Stimulated activated CD4-positive, alpha-beta T cell treated with anti-CD3 and anti-CD28 coated beads, TNF-alpha, amount 100 ng/mL, for 48 hours (primary cell): ENCODE data around the gene TMEM209.
"Not testable (repeated sequence)": the region's sequence is repeated elsewhere in the genome, so short reads cannot be mapped to it uniquely, and the experiment has no call there.

Experiments used
- DNase-seq, 3 donors: peaks; one replicate each; pipeline ENCODE4 v3.0.0-alpha.2; 2020; ENCODE audit warnings: low read depth in 3 of 3

Gene TMEM209

DNA sequence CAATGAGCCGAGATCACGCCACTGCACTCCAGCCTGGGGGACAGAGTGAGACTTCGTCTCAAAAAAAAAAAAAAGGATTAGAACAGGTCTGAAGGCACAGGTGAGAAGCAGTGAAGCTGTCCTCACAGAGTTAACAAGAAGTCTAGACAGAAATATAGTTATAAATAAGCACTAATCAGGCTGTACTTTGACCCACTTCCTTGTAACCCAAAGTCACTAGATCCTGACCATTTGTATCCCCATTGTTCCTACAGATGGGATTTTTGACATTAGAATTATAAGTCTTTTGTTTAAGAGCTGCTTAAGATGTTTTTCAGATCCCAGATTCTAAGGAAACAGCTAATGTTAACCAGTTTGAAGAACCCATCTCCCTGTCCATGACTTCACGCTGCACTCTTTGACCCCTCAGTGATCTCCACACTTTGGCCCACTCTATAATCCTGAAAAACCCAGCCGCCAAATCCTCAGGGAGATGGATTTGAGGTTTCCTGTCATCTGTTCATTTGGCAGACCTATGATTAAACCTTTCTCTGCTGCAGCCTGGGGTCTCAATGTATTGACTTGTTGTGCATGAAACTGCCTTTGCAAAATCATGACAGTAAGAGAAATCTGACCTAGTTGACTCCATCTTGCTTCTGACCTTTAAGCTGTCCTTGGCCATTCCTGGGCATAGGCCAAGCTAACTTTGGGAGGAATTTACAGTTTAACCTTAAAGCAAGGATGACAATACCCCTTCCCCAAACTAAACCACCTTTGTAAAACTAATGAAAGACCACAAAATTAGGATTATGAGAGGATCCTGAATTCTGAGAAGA is 13.8 kb upstream of the TMEM209 start:
- no peak for DNase-seq

GRCh38 chr7:130216750-130217149 is 11.5 kb upstream of the TMEM209 start:
- DNase-seq = no peak

- no peak for DNase-seq
Observed at GRCh38 chr7:130216025-130216424, 10.8 kb upstream of the TMEM209 start.

DNA sequence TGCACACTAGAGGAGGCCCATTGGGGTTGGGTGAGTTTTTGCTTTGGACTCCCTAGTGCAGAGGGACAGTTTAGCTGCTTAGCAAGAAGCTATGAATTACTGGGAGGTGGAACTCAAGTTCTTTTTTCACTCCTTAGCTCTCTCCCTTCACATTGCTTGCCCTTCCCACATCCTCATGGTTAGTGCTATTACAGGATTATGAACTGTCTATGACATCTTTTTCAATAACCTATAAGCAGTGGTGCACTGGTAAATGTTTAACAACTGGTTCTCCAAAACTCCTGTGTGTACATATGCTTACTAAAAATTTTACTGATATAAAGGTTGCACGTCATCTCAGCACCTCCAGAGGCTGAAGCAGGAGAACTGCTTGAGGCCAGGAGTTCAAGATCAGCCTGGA is 8.6 kb upstream of the TMEM209 start:
- DNase-seq = no peak

GRCh38 chr7:130210181-130210935 is 5.2 kb upstream of the TMEM209 start:
- DNase-seq = no peak

DNA sequence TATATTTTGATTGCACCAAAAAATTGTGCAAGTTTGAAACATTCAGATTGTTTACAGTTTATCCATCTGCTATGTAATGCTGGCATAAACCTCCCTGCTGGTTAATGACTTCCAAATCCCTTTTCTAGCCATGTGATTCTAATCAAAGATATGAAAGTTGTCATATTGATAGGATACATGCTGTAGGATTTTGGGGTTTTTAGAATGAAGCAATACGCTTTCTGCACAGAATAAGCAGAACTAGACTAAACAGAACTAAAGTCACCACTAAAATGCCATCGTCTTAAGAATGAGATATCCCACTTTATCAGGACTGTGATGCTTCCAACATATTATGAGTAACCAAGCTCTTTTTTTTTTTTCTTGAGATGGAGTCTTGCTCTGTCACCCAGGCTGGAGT is 3.3 kb upstream of the TMEM209 start:
- no peak for DNase-seq

DNA sequence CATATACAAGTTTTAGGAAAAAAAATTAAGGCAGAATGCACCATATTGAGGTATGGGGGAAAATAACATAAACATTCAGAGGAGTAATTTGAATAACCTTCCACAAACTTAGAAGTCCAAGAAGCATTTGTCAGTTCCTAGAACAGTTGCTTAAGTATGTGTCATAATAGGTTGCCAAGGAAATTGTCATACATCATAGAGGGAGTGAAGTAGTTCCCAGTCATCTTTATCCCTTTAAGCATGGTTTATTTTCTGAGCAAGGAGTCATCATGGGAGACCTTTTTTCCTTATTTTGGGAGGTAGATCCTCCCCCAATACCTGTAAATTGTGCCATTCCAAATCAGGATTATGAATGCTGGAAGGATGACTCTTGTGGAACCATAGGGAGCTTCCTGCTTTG is 2.4 kb upstream of the TMEM209 start, which contains the start of gene SSMEM1:
Gene SSMEM1, plus strand, starts transcription at position 219 of the 400 bp plus-strand sequence. Its CDS starts 51 bp downstream, at position 270.
- no peak for DNase-seq

DNA sequence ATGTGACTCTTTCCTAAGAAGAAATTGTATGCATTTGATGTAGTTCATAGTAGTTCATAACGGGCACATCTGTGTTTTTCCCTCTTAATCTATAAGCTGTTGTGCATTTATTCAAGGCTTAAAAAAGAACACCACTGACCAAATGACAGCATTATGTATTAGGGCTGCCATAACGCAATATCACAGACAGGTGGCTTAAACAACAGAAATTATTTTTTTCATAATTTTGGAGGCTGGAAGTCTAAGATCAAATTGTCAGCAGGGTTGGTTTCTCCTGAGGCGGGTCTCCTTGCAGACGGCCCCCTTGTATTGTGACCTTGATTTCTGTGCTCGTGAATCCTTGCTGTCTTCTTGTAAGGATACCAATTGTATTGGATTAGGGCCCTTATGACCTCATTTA is 1.8 kb upstream of the TMEM209 start:
- no peak for DNase-seq

- DNase-seq = no peak
Observed at GRCh38 chr7:130201796-130202195, 3.4 kb downstream of the TMEM209 start.

GRCh38 chr7:130197094-130197493 is 8.1 kb downstream of the TMEM209 start:
- DNase-seq = no peak

- no peak for DNase-seq
Observed at GRCh38 chr7:130196476-130196875, 8.7 kb downstream of the TMEM209 start.

GRCh38 chr7:130195396-130195795 is 9.8 kb downstream of the TMEM209 start:
- DNase-seq = no peak

- no peak for DNase-seq
Observed at GRCh38 chr7:130191791-130192190, 13.4 kb downstream of the TMEM209 start.

GRCh38 chr7:130189343-130189742 is 15.9 kb downstream of the TMEM209 start:
- DNase-seq = no peak

- no peak for DNase-seq
Observed at GRCh38 chr7:130187360-130187759, 17.8 kb downstream of the TMEM209 start.

DNA sequence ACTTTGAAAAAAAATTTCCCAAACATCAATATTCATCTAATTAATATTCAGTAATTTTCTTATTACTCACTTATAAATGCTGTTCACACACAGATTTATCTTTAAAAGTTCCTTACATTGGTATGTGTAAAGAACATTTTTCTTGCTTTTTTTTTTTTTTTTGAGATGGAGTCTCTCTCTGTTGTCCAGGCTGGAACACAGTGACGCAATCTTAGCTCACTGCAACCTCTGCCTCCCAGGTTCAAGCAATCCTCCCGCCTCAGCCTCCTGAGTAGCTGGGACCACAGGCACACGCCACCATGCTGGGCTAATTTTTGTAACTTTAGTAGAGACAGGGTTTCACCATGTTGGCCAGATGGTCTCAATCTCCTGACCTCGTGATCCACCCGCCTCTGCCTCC is 20.9 kb downstream of the TMEM209 start:
- DNase-seq = not testable (repeated sequence)

- DNase-seq = no peak
Observed at GRCh38 chr7:130182990-130183389, 22.2 kb downstream of the TMEM209 start.

GRCh38 chr7:130181263-130181605 is 24.0 kb downstream of the TMEM209 start:
- DNase-seq = no peak

DNA sequence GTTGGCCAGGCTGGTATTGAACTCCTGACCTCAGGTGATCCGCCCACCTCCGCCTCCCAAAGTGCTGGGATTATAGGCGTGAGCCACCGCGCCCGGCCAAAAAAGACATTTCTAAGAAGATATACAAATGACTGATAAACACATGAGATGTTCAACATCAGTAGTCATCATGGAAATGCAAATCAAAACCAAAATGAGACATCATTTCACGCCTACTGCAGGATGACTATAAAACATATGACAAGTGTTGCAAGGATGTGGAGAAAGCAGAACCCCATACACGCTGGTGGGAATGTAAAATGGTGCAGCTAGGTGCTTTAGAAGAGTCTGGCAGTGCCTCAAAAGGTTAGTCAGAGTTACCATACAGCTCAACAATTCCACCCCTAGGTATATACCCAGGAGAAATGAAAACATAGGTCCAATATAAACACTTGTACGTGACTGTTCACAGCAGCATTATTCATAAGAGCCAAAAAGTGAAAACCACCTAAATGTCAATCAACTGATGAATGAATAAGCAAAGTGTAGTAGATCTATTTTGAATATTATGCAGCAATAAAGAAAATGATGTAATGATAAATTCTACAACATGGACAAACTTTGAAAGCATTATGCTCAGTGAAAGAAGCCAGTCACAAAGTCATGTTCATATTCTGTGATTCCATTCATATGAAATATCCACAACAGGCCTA is 24.5 kb downstream of the TMEM209 start:
- peak; percentile 33 to 50 (median 40) for DNase-seq

DNA sequence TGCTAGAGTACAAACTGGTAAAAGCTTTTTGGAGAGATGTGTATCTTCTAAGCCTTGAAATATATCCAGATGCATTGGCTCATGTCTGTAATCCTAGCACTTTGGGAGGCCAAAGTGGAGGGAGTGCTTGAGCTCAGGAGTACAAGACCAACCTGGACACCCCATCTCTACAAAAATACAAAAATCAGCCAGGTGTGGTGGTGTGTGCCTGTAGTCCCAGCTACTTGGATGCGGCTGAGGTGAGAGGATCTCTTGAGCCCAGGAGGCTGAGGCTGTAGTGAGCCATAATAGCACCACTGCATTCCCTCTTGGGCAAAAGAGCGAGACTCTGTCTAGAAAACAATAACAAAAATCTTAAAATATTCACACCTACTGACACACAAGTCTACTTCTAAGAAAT is 25.6 kb downstream of the TMEM209 start:
- DNase-seq = no peak

GRCh38 chr7:130178251-130178650 is 27.0 kb downstream of the TMEM209 start:
- no peak for DNase-seq

DNA sequence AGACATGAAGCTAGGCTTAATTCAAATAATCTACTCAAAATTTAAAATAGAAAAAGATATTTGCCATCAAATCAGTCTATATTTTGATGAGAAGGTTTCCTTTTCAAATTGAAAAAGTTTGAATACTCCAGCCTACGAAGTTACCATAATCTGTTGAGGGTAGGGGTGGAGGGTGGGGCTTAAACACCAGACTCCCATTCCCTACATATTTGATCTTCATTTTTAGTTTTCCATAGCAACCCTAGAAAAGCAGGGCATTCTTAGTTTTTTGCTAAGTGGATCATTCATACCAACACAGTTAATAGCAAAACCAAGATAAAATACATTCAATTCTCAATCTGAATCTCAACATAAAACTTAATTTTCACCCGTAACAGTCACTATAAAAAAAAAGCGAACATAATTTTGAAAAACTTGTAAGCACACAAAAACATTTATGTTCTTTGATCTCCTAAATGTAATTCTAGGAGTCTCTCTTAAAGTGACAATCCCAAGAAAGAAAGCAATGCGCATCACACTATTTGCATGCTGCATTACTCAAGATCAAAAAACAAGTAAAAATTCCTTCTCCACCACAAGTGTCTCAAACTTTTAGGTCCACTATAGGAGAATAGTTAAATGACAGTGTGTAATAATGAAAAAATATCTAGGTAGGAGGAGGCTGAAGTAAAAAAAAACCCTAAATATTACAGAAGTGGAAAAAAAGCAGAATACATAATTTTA is 30.8 kb downstream of the TMEM209 start:
- no peak for DNase-seq
